Hepatocyte (in vitro differentiated cells): ENCODE data around the gene SIGLEC11.

Experiments used
- CTCF ChIP-seq: fragments of 200-600 bp; sonication (generic); IDR thresholded peaks from 2 replicates; pipeline ENCODE4 v1.5.1; 2016; ENCODE audit warnings: antibody characterized with exemption, mild to moderate bottlenecking; ENCODE audit not compliant: poor library complexity
- EZH2 ChIP-seq: fragments of 200-600 bp; sonication (generic); IDR thresholded peaks from 2 replicates; pipeline ENCODE4 v1.6.1; 2016; ENCODE audit warnings: antibody characterized with exemption, mild to moderate bottlenecking, borderline replicate concordance

- TF ChIP-seq CTCF (no peak), EZH2 (no peak)
Measured at GRCh38 chr19:49984491-49984890, 23.5 kb upstream of the SIGLEC11 start.
